ENCODE results near the gene TBC1D30. TPM values are rescaled to one million over a fixed set of nuclear protein-coding genes. Genes with fewer than 3 reads are reported as not detected.
A peak's percentile ranks its signal among the peaks of the same experiment; 100 is the strongest.
"Not testable (repeated sequence)": the region's sequence is repeated elsewhere in the genome, so short reads cannot be mapped to it uniquely, and the experiment has no call there.

TBC1D30 gene
- total RNA-seq, 2 donors from 2014 or later: 6.9 to 17.0 TPM

- H3K27ac ChIP-seq: no peak overlapping the region
- TF ChIP-seq CTCF (IDR thresholded peaks at IDR 0.05): no peak
- H3K36me3 ChIP-seq: no peaks in the 10 kb centered on the region
- no peaks in the 10 kb centered on the region for H3K9me3 ChIP-seq
- no peaks in the 10 kb centered on the region for H3K4me1 ChIP-seq
- no peak overlapping the region for H3K9ac ChIP-seq (ENCODE audit: low read depth in 2 of 2, low read length in 2 of 2)
- H3K4me3 ChIP-seq: no peak overlapping the region
- no peak for DNase-seq
- intact Hi-C loops (cut with DNase I): no loop called here
- no peaks in the 10 kb centered on the region for H3K27me3 ChIP-seq
These were observed 26.3 kb upstream of the TBC1D30 start for GRCh38 chr12:64798165-64798564.

DNA sequence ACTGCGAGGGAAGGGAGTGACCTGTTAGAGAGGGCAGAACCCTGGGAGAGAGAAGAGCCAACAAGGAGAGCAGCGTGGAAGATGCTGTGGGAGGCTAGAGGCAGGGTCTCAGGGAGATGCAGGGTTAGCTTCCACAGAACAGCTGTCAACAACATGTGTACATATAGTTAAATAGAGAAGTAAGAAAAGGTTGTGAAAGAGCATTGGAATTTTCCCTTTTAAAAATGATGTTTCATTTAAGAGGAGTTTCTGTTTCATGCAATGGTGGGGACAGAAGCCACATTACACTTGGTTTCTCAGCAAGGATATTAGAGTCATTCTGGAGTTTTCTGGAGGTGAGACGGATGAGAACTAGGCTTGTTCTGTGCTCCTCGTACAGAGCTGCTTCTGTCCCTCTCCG lies 23.8 kb upstream of the TBC1D30 start:
- Histone ChIP-seq H3K9ac (ENCODE audit: low read depth in 2 of 2, low read length in 2 of 2) (no peak overlapping the region), H3K27me3 (no peaks in the 10 kb centered on the region), H3K36me3 (no peaks in the 10 kb centered on the region), H3K9me3 (no peaks in the 10 kb centered on the region), H3K27ac (no peak overlapping the region), H3K4me1 (no peaks in the 10 kb centered on the region), H3K4me3 (no peak overlapping the region)
- intact Hi-C loops (cut with DNase I): no loop called here
- no peak for DNase-seq
- TF ChIP-seq CTCF (IDR thresholded peaks at IDR 0.05): no peak

DNA sequence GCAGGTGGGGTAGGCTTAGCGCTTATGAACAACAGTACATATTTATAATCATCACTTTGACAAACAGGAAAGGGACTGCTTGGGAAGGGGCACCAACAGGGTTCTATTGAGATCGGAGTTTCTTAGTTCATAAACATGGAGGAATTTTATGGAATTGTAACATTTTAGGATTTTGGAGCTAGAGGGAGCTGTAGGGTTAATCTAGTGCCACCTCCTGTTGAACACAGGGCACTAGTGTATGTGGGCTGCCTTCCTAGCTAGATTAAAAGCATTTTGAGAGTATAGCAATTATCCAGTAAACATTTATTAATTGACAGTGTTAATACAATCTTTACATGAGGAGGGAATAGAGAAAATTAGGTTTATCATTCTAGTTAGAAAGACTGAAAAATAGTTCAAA lies 23.1 kb upstream of the TBC1D30 start:
- Histone ChIP-seq H3K27me3 (no peaks in the 10 kb centered on the region), H3K9ac (ENCODE audit: low read depth in 2 of 2, low read length in 2 of 2) (no peak overlapping the region), H3K4me1 (no peaks in the 10 kb centered on the region), H3K36me3 (no peaks in the 10 kb centered on the region), H3K4me3 (no peak overlapping the region), H3K27ac (no peak overlapping the region), H3K9me3 (no peaks in the 10 kb centered on the region)
- no peak for TF ChIP-seq CTCF (IDR thresholded peaks at IDR 0.05)
- DNase-seq: no peak
- intact Hi-C loops (cut with DNase I): no loop called here

GRCh38 chr12:64802180-64802775 lies 22.2 kb upstream of the TBC1D30 start:
- H3K27ac ChIP-seq; H3K4me1 ChIP-seq; H3K9ac ChIP-seq (ENCODE audit: low read depth in 2 of 2, low read length in 2 of 2); intact Hi-C loops (cut with DNase I); H3K4me3 ChIP-seq; H3K27me3 ChIP-seq; H3K36me3 ChIP-seq; H3K9me3 ChIP-seq: not testable (repeated sequence)
- TF ChIP-seq CTCF (IDR thresholded peaks at IDR 0.05): peak; percentile 86
- DNase-seq: peak; percentile 65

- H3K4me1 ChIP-seq: no peaks in the 10 kb centered on the region
- no peak overlapping the region for H3K9ac ChIP-seq (ENCODE audit: low read depth in 2 of 2, low read length in 2 of 2)
- no peaks in the 10 kb centered on the region for H3K36me3 ChIP-seq
- no peaks in the 10 kb centered on the region for H3K27me3 ChIP-seq
- intact Hi-C loops (cut with DNase I): no loop called here
- no peak overlapping the region for H3K4me3 ChIP-seq
- no peak overlapping the region for H3K27ac ChIP-seq
- H3K9me3 ChIP-seq: no peaks in the 10 kb centered on the region
- no peak for TF ChIP-seq CTCF (IDR thresholded peaks at IDR 0.05)
- DNase-seq: no peak
These were observed 18.3 kb upstream of the TBC1D30 start for GRCh38 chr12:64806173-64806572.
